ENCODE data around the gene ADAMTSL3. TPM values are rescaled to one million over a fixed set of nuclear protein-coding genes. Genes with fewer than 3 reads are reported as not detected.
"Not testable (repeated sequence)": the region's sequence is repeated elsewhere in the genome, so short reads cannot be mapped to it uniquely, and the experiment has no call there.

The ADAMTSL3 gene
- total RNA-seq, 2 experiments from 2014 or later: not detected

DNA sequence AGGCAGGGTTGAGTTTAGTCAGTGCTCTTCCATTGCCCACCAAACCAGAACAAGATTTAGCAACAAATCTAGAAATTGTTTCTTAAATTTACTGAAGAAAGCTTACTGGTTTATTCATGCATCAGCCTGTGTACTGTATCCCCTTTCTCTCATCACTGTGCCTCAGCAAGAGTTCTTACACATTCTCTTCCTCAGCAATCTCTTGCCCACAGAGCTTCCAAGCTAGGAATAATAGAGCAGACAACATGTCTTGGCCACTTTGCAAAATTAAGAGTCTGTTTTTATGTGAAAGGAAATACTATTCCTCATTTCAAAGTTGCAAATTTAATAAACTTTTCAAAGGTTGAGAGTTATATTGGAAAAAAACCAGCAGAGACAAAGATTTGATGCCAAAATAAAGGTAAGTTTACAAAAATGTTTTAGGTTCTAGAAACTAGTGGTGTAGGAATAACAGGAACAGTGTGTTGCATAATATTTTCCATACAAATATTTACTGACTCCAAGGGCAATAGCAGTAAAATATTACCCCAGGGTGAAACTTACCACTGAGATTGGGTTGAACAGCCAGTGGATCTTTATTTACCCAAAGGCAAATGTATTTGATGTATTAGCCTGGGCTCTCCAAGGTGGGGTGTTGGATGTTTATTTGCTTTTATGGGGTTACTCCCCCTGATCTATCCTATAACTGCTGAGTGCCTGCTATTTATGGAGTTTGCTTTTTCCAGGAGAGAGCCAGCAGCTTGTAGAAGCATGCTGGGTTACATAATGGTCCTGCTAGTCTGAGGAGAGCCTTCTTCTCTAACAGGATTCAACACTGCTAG lies 276.7 kb downstream of the ADAMTSL3 start:
- Mint-ChIP-seq H3K4me1 (ENCODE audit: low read depth) (peaks cover 11% of the 10 kb centered on the region), H3K4me3 (no peak overlapping the region), H3K27me3 (ENCODE audit: low read depth) (peaks cover 8% of the 10 kb centered on the region), H3K27ac (no peak overlapping the region), H3K36me3 (ENCODE audit: low read depth) (no peaks in the 10 kb centered on the region), H3K9me3 (no peaks in the 10 kb centered on the region)
- CTCF ChIA-PET: interaction anchor here (1.0 kb wide), 1 partner anchor 104 kb away, joined by 4 read pairs; no protein-coding TSS in a partner anchor
- DNase-seq: no peak
- intact Hi-C loops (cut with micrococcal nuclease): no loop called here

DNA sequence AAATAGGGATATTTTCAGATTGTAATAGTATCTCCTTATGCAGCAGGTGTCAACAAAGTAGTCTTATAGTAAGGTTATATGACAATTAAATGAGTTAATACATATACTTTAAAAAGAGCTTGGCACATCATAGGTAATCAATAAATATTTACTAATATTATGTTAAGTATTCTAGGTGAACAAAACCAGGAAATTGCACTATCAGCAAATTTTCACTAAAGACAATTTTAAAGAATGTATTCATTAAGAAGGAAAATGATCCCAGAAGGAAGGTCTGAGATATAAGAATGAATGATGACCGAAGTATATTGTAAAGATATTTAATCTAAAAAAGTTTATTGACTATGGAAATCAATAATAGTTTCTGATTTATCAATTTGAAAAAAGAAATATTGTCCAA lies 281.9 kb downstream of the ADAMTSL3 start:
- H3K36me3 Mint-ChIP-seq (ENCODE audit: low read depth): no peaks in the 10 kb centered on the region
- no peak overlapping the region for H3K27ac Mint-ChIP-seq
- H3K4me1 Mint-ChIP-seq (ENCODE audit: low read depth): no peaks in the 10 kb centered on the region
- H3K4me3 Mint-ChIP-seq: no peak overlapping the region
- CTCF ChIA-PET: no interaction called here
- DNase-seq: no peak
- no peaks in the 10 kb centered on the region for H3K9me3 Mint-ChIP-seq
- intact Hi-C loops (cut with micrococcal nuclease): no loop called here
- no peaks in the 10 kb centered on the region for H3K27me3 Mint-ChIP-seq (ENCODE audit: low read depth)

DNA sequence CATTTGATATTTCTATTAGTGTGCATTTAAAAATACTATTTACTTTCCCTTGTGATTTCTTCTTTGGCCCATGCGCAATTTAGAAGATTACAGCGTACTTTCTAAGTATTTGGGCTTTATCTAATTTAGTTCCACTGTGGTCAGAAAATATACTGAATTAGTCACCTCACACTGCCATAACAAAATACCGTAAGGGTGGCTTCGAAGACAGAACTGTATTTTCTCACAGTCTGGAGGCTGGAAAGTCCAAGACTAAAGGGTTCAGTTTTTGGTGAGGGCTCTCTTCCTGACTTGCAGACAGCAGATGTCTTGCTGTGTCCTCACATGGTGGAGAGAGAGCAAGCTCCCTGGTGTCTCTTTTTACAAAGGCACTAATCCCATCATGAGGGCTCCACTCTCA lies 286.2 kb downstream of the ADAMTSL3 start:
- CTCF ChIA-PET: no interaction called here
- peaks cover 3% of the 10 kb centered on the region for H3K27me3 Mint-ChIP-seq (ENCODE audit: low read depth)
- H3K9me3 Mint-ChIP-seq: no peaks in the 10 kb centered on the region
- H3K27ac Mint-ChIP-seq: no peak overlapping the region
- no peaks in the 10 kb centered on the region for H3K4me1 Mint-ChIP-seq (ENCODE audit: low read depth)
- no peaks in the 10 kb centered on the region for H3K36me3 Mint-ChIP-seq (ENCODE audit: low read depth)
- intact Hi-C loops (cut with micrococcal nuclease): no loop called here
- no peak overlapping the region for H3K4me3 Mint-ChIP-seq
- DNase-seq: no peak

DNA sequence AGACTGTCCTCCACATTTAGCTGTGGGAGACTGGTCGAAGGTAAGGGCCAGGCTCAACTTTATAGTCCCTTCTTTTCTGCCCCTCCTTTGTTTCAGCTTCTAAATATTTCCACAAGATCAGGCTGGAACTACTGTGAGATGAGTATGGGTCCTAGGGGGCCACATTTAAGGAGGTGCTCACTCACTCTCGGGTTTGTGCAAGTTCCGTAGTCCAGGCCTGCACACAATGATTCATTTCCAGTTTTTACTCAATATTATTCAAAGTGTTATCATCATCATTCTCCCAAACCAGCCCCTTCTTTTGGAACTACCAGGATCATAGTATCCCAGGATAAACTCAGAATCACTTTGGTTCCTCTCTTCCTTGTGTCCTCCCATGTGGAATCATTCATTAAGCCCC lies 289.1 kb downstream of the ADAMTSL3 start:
- Mint-ChIP-seq H3K4me1 (ENCODE audit: low read depth) (no peaks in the 10 kb centered on the region), H3K36me3 (ENCODE audit: low read depth) (no peaks in the 10 kb centered on the region), H3K9me3 (no peaks in the 10 kb centered on the region), H3K4me3 (no peak overlapping the region), H3K27me3 (ENCODE audit: low read depth) (peaks cover 3% of the 10 kb centered on the region), H3K27ac (no peak overlapping the region)
- DNase-seq: no peak
- intact Hi-C loops (cut with micrococcal nuclease): no loop called here
- CTCF ChIA-PET: no interaction called here

DNA sequence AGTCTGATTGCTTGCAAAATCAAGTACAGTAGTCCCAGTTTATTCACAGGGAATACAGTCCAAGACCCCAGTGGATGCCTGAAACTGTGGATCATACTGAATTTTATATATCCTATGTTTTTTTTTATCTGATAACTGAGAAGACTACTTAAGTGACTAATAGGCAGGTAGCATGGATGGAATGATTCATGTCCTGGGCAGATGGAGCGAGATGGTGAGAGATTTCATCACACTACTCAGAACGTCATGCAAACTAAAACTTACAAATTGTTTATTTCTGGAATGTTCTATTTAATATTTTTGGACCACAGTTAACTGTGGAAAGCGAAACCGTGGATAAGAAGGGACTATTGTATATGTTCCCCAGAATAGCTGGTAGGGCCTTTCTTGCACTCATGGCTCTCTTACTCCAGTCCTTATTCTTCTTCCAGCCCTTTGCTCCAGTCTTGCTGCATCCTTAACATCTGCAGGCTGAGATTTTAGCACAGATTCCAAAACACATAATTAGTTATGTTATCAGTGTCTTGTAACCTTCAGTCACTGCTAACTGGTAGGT lies 290.0 kb downstream of the ADAMTSL3 start:
- CTCF ChIA-PET: no interaction called here
- H3K4me1 Mint-ChIP-seq (ENCODE audit: low read depth): no peaks in the 10 kb centered on the region
- no peak overlapping the region for H3K27ac Mint-ChIP-seq
- H3K9me3 Mint-ChIP-seq: no peaks in the 10 kb centered on the region
- H3K36me3 Mint-ChIP-seq (ENCODE audit: low read depth): no peaks in the 10 kb centered on the region
- H3K27me3 Mint-ChIP-seq (ENCODE audit: low read depth): peaks cover 3% of the 10 kb centered on the region
- H3K4me3 Mint-ChIP-seq: no peak overlapping the region
- intact Hi-C loops (cut with micrococcal nuclease): no loop called here
- DNase-seq: no peak

DNA sequence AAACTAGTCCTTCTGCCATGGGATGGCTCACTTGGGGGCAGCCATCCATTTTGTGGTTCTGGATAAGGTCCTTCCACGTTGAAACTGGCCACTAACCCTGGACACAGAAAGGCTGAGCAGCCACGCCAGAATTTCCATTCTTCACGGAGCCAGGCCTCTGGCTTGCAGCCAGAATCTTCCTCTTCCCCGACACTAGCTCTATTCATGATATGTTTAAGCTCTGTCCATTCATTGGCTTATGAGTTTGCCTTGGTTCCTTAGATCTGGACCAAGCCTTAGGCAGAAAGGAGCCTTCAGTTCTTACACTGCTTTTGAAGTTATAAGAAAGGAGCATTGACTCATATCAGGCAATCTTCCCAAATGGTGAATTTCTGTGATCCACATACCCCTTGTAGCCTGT lies 293.2 kb downstream of the ADAMTSL3 start:
- intact Hi-C loops (cut with micrococcal nuclease): no loop called here
- Mint-ChIP-seq H3K4me1 (ENCODE audit: low read depth) (no peaks in the 10 kb centered on the region), H3K27me3 (ENCODE audit: low read depth) (peaks cover 11% of the 10 kb centered on the region), H3K36me3 (ENCODE audit: low read depth) (no peaks in the 10 kb centered on the region), H3K4me3 (no peak overlapping the region), H3K9me3 (peaks cover 3% of the 10 kb centered on the region), H3K27ac (no peak overlapping the region)
- DNase-seq: no peak
- CTCF ChIA-PET: no interaction called here

DNA sequence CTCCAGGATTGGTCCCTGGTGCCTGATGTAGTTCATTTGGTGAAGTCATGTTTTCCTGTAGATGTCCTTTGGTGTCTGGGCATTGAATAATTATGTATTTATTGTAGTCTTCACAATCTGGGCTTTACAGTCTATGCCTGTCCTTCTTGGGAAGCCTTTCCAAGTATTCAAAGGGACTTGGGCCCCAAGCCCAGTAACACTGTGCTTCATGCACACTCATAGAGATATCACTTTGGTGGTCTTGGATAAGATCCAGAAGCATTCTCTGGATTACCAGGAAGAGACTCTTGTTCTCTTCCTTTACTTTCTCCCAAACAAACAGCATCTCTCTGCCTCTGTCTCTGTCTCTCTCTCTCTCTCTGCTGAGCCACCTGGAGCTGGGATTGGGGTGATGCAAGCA lies 300.6 kb downstream of the ADAMTSL3 start:
- Mint-ChIP-seq H3K9me3 (peaks cover 3% of the 10 kb centered on the region), H3K4me3 (no peak overlapping the region), H3K4me1 (ENCODE audit: low read depth) (no peaks in the 10 kb centered on the region), H3K36me3 (ENCODE audit: low read depth) (no peaks in the 10 kb centered on the region), H3K27ac (no peak overlapping the region), H3K27me3 (ENCODE audit: low read depth) (peaks cover 13% of the 10 kb centered on the region)
- intact Hi-C loops (cut with micrococcal nuclease): no loop called here
- CTCF ChIA-PET: no interaction called here
- no peak for DNase-seq

DNA sequence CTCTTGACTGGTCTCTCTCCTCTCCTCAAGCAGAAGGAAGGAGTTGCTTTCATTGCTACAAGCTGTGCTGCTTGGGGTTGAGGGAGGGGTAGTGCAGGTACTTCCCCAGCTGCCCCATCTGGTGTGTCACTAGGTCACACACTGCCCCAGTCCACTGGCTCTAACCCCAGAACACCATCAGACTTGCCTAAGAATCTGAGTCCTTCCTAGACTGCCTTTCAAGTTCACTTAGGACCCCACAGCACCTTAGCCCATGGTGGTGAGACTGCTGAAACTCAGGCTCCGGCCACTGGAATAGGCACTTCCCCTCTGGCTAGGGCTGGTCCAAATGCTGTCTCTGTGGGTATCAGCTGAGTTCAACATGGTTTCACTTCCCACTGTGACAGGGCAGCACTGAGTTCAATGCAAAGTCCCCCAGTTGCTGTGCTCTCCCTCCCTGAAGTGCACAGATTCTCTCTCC lies 301.9 kb downstream of the ADAMTSL3 start:
- Mint-ChIP-seq H3K27ac (no peak overlapping the region), H3K36me3 (ENCODE audit: low read depth) (no peaks in the 10 kb centered on the region), H3K9me3 (peaks cover 3% of the 10 kb centered on the region), H3K4me3 (no peak overlapping the region), H3K4me1 (ENCODE audit: low read depth) (no peaks in the 10 kb centered on the region), H3K27me3 (ENCODE audit: low read depth) (peaks cover 17% of the 10 kb centered on the region)
- no peak for DNase-seq
- CTCF ChIA-PET: no interaction called here
- intact Hi-C loops (cut with micrococcal nuclease): no loop called here

DNA sequence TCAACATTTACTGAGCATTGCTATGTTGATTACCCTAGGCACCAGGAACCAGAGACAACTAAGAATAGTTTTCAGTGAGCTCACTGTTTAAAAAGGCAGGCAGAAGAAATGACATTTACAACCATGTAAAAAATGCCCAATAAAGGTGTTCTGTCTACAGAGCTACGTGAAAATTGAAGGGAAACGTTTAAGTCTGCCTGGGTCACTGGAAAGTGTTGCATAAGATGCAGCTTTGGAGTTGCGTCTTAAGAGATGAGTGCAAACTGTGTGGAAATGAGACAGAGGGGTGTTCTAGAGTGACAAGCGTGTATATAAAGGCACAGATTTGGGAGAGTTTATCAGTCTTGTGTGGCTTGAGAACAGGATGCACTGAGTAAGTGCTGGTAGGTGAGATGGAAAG lies 303.0 kb downstream of the ADAMTSL3 start:
- CTCF ChIA-PET: no interaction called here
- Mint-ChIP-seq H3K27me3 (ENCODE audit: low read depth) (peaks cover 14% of the 10 kb centered on the region), H3K4me3 (no peak overlapping the region), H3K4me1 (ENCODE audit: low read depth) (no peaks in the 10 kb centered on the region), H3K27ac (no peak overlapping the region), H3K9me3 (no peaks in the 10 kb centered on the region), H3K36me3 (ENCODE audit: low read depth) (no peaks in the 10 kb centered on the region)
- DNase-seq: no peak
- intact Hi-C loops (cut with micrococcal nuclease): no loop called here

DNA sequence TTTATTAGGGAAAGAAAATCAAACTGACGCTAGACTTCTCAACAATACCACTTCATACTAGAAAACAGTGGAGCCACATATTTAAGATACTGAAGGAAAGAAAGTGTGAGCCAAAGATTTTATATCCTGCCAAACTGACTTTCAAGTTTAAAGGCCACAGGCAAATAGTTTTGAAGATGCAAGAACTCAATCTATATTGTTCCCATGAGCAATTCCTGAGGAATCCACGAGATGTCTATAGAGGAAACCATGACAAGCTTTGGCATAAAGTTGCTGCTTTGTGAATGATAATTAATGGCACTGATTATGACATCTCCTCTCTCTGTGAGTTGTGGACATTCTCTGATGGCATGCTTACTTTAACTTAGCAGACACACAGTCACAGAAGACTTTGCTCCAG lies 305.6 kb downstream of the ADAMTSL3 start:
- H3K4me3 Mint-ChIP-seq: no peak overlapping the region
- H3K27me3 Mint-ChIP-seq (ENCODE audit: low read depth): peaks cover 11% of the 10 kb centered on the region
- no peaks in the 10 kb centered on the region for H3K4me1 Mint-ChIP-seq (ENCODE audit: low read depth)
- H3K9me3 Mint-ChIP-seq: no peaks in the 10 kb centered on the region
- DNase-seq: no peak
- H3K36me3 Mint-ChIP-seq (ENCODE audit: low read depth): no peaks in the 10 kb centered on the region
- CTCF ChIA-PET: no interaction called here
- intact Hi-C loops (cut with micrococcal nuclease): no loop called here
- no peak overlapping the region for H3K27ac Mint-ChIP-seq

DNA sequence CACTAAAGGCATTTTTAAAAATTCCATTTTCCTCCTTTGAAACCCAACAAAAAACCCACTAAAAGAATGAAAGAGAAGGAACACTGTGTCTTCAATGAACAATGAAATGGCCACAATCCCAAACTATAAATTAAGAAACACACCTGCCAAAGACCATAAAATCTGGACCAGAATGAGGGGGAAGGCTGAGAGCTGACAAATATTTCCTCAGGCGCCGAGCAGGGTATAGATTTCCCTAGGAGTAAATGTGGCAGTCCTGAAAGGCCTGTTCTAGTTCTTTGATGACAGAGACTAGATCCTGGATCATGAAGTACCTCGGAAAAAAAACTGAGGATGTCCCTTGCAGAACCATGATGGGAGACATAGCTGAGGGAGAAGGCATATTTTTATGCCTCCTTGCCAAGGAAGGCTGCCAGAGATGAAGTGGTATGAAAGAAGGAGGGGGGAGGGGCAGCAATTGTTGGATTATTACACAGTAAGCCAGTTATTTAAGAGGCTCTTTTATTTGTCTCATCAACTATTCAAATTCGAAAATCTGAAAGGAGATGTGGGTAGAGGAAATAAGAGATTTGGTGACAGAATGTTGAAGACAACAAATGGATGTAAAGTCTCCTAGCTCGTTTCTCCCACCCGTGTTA lies 306.4 kb downstream of the ADAMTSL3 start:
- no peaks in the 10 kb centered on the region for H3K36me3 Mint-ChIP-seq (ENCODE audit: low read depth)
- no peak for DNase-seq
- no peaks in the 10 kb centered on the region for H3K4me1 Mint-ChIP-seq (ENCODE audit: low read depth)
- CTCF ChIA-PET: no interaction called here
- no peak overlapping the region for H3K4me3 Mint-ChIP-seq
- intact Hi-C loops (cut with micrococcal nuclease): no loop called here
- H3K27me3 Mint-ChIP-seq (ENCODE audit: low read depth): peaks cover 9% of the 10 kb centered on the region
- H3K27ac Mint-ChIP-seq: no peak overlapping the region
- H3K9me3 Mint-ChIP-seq: peaks cover 4% of the 10 kb centered on the region

DNA sequence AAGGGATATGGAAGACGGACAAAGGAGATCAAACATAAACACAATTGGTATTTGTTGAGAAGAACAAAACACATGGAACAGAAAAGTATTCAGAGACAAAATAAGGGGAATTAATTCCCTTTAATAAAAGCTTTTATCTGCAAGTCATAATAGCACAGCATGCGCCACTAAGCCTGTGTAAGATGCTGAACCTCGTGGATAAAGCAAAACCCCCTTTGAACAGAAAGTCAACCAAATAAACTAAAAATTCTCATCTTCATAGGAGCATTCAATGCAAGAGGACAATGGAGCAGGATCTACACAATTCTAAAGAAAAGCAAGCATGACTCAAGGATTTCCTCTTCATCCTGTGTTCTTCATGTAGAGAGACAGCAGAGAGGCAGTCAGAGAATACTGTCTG lies 307.4 kb downstream of the ADAMTSL3 start:
- no peak for DNase-seq
- intact Hi-C loops (cut with micrococcal nuclease): no loop called here
- CTCF ChIA-PET: no interaction called here
- H3K27ac Mint-ChIP-seq: no peak overlapping the region
- H3K4me1 Mint-ChIP-seq (ENCODE audit: low read depth): no peaks in the 10 kb centered on the region
- H3K27me3 Mint-ChIP-seq (ENCODE audit: low read depth): peaks cover 9% of the 10 kb centered on the region
- H3K9me3 Mint-ChIP-seq: peaks cover 10% of the 10 kb centered on the region
- H3K4me3 Mint-ChIP-seq: no peak overlapping the region
- H3K36me3 Mint-ChIP-seq (ENCODE audit: low read depth): no peaks in the 10 kb centered on the region

DNA sequence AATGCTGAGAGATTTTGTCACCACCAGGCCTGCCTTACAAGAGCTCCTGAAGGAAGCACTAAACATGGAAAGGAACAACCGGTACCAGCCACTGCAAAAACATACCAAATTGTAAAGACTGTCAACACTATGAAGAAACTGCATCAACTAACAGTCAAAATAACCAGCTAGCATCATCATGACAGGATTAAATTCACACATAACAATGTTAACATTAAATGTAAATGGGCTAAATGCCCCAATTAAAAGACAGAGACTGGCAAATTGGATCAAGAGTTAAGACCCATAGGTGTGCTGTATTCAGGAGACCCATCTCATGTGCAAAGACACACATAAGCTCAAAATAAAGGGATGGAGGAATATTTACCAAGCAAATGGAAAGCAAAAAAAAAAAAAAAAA lies 311.0 kb downstream of the ADAMTSL3 start:
- H3K4me1 Mint-ChIP-seq (ENCODE audit: low read depth); H3K4me3 Mint-ChIP-seq; DNase-seq; H3K27ac Mint-ChIP-seq; H3K27me3 Mint-ChIP-seq (ENCODE audit: low read depth); H3K36me3 Mint-ChIP-seq (ENCODE audit: low read depth); CTCF ChIA-PET; intact Hi-C loops (cut with micrococcal nuclease): not testable (repeated sequence)
- H3K9me3 Mint-ChIP-seq: peaks cover 18% of the 10 kb centered on the region
